SK-N-DZ (cell line): ENCODE results near the gene CDHR4.
"Not testable (repeated sequence)": the region's sequence is repeated elsewhere in the genome, so short reads cannot be mapped to it uniquely, and the experiment has no call there.

Experiments
- DNase-seq: peaks from one replicate; pipeline ENCODE4 v3.0.0-alpha.2; 2015; ENCODE audit warnings: low spot score

The CDHR4 gene

GRCh38 chr3:49804141-49805041, 4.7 kb upstream of the CDHR4 start:
- DNase-seq, result no peak

DNA sequence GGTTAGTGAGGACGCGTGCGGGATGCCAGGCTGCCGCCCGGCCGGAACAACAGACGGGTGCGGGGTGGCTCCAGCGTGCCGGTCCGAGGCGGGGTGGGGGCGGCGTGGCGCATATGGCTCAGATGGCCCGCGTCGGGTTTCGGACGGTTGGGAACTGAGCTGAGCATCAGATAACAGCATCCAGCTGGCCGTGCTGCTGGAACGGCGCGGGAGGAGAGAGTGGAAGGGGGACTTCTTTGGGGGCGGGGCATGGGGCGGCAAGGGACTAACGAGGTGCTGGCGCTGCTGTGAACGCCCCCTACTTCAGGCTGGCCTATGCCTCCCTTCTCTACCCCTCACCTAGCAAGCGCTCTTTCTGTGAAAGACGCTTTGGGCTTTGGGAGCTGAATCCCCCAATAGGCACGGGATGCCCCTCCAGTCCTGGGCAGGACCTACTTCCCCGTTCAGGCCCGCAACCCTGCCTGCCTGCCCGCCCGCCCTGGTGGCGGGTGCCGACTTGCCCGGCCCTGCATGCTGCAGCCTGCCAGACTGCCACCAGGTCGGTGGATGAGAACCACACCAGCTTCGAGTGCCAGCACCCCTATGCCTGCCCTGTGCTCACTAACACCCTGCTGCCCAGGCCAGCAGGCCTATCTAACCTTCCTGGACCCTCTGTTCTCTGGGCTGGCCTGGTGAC, 3.9 kb upstream of the CDHR4 start:
- DNase-seq, result peak; percentile 65

DNA sequence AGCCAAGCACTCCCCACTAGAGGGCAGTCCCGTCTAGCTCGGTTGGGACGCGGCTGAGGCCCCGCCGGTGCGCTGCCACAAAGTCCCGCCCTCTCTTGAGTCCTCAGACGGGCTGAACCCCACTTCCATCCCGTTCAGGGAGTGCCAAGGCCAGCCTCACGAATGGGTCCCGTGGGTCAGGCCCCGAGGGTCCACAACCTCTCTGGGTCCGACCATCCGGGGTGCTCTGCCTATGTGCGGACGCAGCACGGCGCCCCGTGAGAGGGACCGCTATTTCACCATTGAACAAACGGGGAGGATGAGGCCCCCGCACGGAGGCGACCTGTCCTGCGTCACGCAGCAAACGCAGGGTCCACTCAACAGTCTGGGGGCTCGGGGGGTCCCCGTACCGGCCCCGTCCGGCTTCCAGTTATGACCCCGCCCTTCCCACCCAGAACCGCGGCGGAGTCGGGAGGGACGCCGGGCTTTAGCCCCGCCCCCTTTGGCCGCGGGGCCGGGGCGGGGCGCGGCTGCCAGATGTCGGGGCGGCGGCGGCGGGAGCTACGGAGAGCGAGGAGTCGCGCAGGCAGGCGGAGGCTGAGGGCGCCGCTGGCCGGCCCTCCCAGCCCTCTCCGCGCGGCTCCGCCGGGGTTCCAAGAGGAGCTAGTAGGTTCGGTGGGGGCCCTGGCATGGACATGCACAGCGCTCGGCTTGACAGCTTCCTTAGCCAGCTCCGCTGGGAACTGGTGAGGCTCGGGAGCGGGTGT, 3.2 kb upstream of the CDHR4 start, which contains the start of gene INKA1:
Gene INKA1, plus strand, starts transcription at position 543 of the 746 bp plus-strand sequence. Its CDS starts 132 bp downstream, at position 675.
- DNase-seq, result peak; percentile 84

DNA sequence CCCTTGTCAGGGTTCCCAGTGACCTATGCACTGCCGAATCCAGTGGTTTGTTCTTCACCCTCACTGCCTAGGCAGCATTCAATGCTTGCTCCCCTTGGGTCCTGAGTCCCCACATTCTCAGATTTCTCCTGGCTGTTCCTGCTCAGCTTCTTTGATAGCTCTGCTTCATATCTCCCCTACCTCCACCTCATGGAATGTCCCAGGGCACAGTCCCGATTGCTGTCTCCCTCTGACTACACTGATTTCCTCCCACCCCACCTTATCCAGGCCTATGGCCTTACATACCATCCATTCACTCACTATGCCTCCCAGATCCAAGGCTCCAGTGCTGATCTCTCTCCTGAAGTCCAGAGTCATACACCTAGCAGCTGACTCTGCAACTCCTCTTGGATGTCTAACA, 1.5 kb upstream of the CDHR4 start:
- no peak for DNase-seq

- DNase-seq, result no peak
Measured at GRCh38 chr3:49799105-49799504, 568 bp downstream of the CDHR4 start.

DNA sequence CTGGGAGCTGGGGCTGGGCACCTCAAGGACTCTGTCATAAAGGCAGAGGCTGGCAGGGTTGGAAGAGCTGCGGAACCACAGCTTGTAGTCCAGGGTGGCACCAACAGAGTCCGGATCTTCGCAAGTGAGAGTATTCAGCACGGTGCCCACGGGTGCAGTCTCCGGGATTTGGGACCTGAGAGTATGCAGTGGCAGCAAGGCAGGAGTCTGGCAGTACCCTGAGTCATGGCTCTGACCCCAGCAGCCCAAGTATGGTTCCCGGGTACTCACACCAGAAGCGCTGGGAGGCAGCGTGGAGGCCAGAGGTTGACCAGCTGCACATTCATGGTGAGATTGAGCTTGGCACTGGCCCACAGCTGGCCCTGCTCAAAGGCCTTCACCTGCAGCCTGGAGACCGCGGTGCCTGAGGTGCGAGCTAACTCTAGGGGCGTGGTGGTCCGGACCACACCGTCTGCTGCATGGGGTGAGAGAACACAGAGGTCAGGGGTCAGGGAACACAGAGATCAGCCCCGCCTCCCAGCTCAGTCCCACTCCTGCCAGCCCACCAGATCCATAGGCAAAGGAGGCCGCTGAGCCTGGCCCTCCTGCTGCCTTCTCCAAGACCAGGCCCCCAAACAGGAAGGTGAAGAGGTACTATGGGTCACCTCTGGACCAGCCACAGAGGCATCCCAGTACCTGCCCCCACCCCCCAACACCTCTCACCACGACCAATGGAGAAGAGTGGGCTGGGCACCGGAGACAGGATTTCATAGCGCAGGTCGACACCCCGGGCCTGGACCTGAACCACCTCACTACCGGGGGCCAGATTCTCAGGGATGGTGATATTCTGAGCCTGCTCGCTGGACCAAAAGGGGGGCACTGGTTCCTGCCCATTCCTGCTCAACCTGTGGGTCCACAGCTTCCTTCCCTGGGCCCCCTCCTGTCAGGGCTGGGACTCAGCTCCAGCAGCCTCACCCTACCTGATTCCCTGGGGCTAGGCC, 4.5 kb downstream of the CDHR4 start:
- no peak for DNase-seq

- DNase-seq, result no peak
Measured at GRCh38 chr3:49794431-49794830, 5.2 kb downstream of the CDHR4 start.

- no peak for DNase-seq
Measured at GRCh38 chr3:49793486-49794085, 6.1 kb downstream of the CDHR4 start.

DNA sequence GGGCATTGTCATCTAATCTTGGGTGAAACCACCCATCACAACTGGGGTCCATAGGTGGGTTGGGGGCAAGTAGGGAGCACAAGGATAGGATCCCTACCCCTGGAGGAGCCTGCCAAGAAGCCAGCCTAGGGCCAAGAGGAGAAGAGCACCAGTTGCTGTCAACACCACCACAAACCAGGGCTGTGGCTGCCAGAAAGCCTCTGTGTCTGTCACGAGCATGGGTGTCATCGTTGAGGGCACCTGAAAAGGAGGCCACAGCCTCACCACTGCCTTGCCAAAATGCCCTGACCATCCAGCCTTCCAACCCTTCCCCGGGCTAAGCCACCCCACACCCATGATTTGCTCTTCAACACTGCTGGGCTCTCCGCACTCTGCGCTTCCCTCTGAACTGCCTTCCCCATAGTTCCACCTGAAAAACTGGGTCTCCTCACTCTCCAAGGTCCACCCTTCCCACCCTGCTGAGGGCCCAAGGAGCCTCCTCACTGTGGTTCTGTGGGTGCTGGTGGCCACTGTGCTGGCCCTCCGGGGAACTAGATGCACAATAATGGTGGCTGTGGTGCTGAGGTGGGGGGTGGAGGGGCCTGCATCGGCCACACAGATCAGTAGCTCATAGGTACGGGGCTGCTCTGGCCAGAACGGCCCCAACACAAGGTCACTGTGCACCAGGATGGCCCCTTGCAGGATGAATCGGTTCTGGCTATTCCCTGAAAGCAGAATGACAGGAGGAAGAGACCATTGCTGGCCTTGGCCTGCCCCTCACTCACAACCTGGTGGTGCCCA, 7.1 kb downstream of the CDHR4 start:
- no peak for DNase-seq

GRCh38 chr3:49791571-49791970, 8.1 kb downstream of the CDHR4 start:
- DNase-seq, result no peak

DNA sequence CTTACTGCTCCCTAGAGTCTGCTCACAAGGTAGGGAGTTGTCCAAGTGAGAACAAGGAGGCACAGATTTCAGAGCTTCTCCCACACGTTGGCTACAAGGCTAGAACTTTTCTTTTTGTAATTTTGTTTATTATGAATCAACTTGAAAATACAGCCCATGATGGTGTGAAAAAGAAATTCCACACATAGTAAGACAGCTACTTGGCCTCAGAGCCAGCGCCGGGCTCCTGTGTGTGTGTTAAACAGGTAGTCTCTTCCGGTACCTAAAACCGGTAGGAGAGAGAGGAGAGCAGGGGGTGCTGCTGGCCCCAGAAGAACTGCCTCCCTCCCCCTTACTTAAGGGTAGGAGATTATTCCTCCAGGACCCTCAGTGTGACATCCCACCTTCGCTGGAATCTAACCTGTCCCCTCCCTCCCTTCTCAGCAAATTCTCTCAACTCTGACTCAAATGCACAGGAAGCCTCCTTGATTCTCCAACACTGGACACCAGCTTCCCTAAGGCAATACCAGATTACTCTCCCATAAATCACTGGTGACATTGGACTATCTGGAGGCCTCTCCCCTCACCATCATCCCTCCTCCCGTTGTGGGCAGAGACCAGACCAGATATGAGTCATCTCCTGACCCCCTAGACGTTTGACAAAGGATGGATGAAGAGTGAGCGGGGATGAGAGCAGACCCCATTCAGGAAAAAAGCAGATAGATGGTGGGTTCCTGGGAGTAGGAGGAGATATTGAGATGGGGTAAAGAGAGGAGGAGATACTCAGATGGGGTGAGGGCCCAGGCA, 8.9 kb downstream of the CDHR4 start:
- DNase-seq, result no peak

GRCh38 chr3:49788056-49788455, 11.6 kb downstream of the CDHR4 start:
- no peak for DNase-seq

DNA sequence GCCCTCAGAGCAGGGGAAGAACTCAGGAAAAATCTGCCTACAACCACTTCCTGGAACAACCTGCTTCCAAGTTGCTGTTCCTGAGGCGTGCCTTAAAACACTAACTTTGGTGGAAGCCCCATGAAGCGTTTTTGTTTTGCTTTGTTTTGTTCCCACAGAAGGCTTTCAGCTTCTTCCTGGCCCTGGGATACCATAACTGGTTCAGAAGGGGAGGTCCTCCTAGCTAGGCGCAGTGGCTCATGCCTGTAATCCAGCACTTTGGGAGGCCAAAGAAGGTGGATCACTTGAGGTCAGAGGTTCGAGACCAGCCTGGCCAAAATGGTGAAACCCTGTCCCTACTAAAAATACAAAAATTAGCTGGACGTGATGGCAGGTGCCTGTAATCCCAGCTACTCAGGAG, 12.1 kb downstream of the CDHR4 start:
- no peak for DNase-seq

DNA sequence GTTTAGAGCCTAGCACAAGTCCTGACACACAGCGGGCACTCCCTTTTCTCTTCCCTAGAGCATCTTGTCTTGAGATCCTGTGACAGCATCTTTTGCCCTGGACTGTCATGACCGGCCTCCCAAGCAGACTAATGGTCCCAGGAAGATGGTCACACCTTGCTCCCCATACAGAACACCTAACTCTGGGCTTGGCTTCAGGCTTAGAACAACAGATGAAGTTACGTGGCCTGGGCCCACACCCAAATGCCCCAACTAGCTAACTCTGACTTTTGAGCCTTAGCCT, 12.6 kb downstream of the CDHR4 start:
- no peak for DNase-seq

DNA sequence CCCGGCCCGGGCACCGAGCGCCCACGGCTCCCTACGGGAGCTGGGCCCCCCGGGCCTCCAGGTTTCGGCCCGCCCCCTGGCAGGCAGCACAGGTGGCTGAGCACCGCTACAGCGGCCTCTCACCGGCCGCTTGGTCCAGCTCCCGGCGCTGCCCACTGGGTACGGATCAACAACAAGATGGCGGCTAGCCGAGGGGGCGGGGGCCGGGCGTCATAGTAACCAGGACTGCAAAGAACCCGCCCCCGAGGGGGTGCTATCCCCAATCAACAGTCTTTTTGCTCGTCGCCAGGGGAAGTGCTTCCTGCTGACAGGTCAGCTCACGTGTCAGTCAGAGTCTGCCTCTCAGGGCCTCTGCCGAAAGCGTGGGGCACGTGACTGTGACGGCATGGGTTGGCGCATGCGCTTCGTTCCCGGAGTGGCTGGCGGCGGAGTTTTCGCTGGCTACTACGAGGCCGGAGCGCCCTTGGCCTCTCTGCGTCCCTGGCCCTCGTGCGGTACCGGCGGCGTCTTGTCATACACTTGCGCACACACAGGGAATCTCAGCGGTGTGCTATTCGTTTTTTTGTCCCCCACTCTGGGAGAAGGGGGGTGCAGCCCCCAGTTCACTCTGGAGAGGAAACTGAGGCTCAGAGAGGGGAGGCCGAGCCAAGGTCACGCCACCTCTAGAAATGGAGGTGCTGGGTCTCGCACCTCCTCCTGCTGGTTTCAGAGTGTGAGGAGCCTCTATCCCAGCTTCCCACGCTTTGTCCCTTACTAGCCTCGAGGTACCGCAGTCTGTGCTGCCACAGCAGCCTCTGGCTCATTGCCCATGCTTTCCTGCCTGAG, 13.1 kb downstream of the CDHR4 start, which contains the start of gene IP6K1:
Gene IP6K1, minus strand, starts transcription at position 186 of the 825 bp plus-strand sequence. CDS start 38,502 bp downstream, outside the sequence.
- peak; percentile 99 for DNase-seq

GRCh38 chr3:49785565-49786356, 13.9 kb downstream of the CDHR4 start:
- no peak for DNase-seq

DNA sequence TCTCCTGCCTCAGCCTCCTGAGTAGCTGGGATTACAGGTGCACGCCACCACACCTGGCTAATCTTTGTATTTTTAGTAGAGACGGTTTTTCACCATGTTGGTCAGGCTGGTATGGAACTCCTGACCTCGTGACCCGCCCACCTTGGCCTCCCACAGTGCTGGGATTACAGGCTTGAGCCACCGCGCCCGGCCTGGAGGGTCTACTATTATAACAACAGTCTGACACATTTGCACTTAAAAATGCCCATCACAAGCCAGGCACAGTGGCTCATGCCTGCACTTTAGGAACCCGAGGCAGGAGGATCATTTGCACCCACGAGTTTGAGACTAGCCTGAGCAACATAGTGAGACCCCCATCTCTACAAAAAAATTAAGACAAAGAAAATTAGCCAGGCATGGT, 17.4 kb downstream of the CDHR4 start:
- not testable (repeated sequence) for DNase-seq
